GM18907 (cell line): ENCODE results near the gene PLPP2.

Source experiments
- ATAC-seq: cut with Tn5 transposase; IDR thresholded peaks from one replicate; pipeline ENCODE4 v1.9.1; 2021; ENCODE audit warnings: mild to moderate bottlenecking, moderate library complexity; ENCODE audit not compliant: unreplicated experiment

Gene PLPP2

GRCh38 chr19:291006-291521 lies at the start of gene PLPP2:
Gene PLPP2, minus strand, starts transcription at chr19:291403. Its CDS starts 67 bp downstream, at chr19:291336.
- ATAC-seq: no peak

GRCh38 chr19:340620-341385 lies 49.6 kb upstream of the PLPP2 start:
- ATAC-seq: no peak

GRCh38 chr19:339262-339887 lies 48.2 kb upstream of the PLPP2 start:
- ATAC-seq: no peak

GRCh38 chr19:338421-338820 lies 47.2 kb upstream of the PLPP2 start:
- ATAC-seq: no peak

GRCh38 chr19:336067-336614 lies 44.9 kb upstream of the PLPP2 start:
- ATAC-seq: no peak

GRCh38 chr19:335486-336066 lies 44.4 kb upstream of the PLPP2 start:
- no peak for ATAC-seq

GRCh38 chr19:335072-335471 lies 43.9 kb upstream of the PLPP2 start:
- ATAC-seq: no peak

- ATAC-seq: no peak
These were observed 43.3 kb upstream of the PLPP2 start for GRCh38 chr19:334296-335071.

- no peak for ATAC-seq
These were observed 39.3 kb upstream of the PLPP2 start for GRCh38 chr19:330503-330902.

- ATAC-seq: no peak
These were observed 38.7 kb upstream of the PLPP2 start for GRCh38 chr19:329876-330275.

- ATAC-seq: no peak
These were observed 36.9 kb upstream of the PLPP2 start for GRCh38 chr19:328025-328505.

GRCh38 chr19:327291-328024 lies 36.3 kb upstream of the PLPP2 start:
- no peak for ATAC-seq

GRCh38 chr19:326871-327270 lies 35.7 kb upstream of the PLPP2 start:
- no peak for ATAC-seq

- no peak for ATAC-seq
These were observed 34.8 kb upstream of the PLPP2 start for GRCh38 chr19:325937-326565.

GRCh38 chr19:325173-325936 lies 34.2 kb upstream of the PLPP2 start:
- no peak for ATAC-seq

GRCh38 chr19:324716-325115 lies 33.5 kb upstream of the PLPP2 start:
- ATAC-seq: no peak

- ATAC-seq: no peak
These were observed 31.4 kb upstream of the PLPP2 start for GRCh38 chr19:322616-323015.

GRCh38 chr19:318509-318774 lies 27.2 kb upstream of the PLPP2 start:
- ATAC-seq: no peak
